BE2C (cell line): ENCODE measurements around the gene PPP1R12A.

Experiments used
- DNase-seq: peaks from one replicate; pipeline ENCODE4 v3.0.0-alpha.2; 2020
- H3K27me3 ChIP-seq: fragments of 250-450 bp; sonication (Bioruptor Pico); 2 replicates; pipeline ENCODE4 v1.5.1; 2020; ENCODE audit warnings: mild to moderate bottlenecking
- H3K36me3 ChIP-seq: fragments of 250-450 bp; sonication (Bioruptor Pico); 2 replicates; pipeline ENCODE4 v1.5.1; 2020; ENCODE audit warnings: mild to moderate bottlenecking
- H3K4me1 ChIP-seq: fragments of 250-450 bp; sonication (Bioruptor Pico); 2 replicates; pipeline ENCODE4 v1.5.1; 2020
- H3K4me3 ChIP-seq: 2 replicates; pipeline ENCODE4 v1.5.1; 2011; ENCODE audit warnings: low read depth, low read length
- H3K9me3 ChIP-seq: fragments of 250-450 bp; sonication (Bioruptor Pico); 2 replicates; pipeline ENCODE4 v1.5.1; 2020
- CTCF ChIP-seq: IDR thresholded peaks from 2 replicates; pipeline ENCODE4 v1.5.1; 2012; ENCODE audit warnings: mild to moderate bottlenecking, low read depth, low read length

PPP1R12A gene

GRCh38 chr12:79939728-79940310 lies 4.9 kb upstream of the PPP1R12A start:
- no peak for TF ChIP-seq CTCF
- H3K36me3 ChIP-seq, result no peaks in the 10 kb centered on the region
- no peak overlapping the region for H3K4me3 ChIP-seq
- peaks cover 6% of the 10 kb centered on the region; the same call in 1 of the 2 replicates for H3K27me3 ChIP-seq
- DNase-seq, result no peak
- no peaks in the 10 kb centered on the region; the same call in 1 of the 2 replicates for H3K4me1 ChIP-seq
- no peaks in the 10 kb centered on the region for H3K9me3 ChIP-seq

- Histone ChIP-seq H3K4me3 (no peak overlapping the region), H3K4me1 (no peaks in the 10 kb centered on the region; the same call in 1 of the 2 replicates), H3K9me3 (no peaks in the 10 kb centered on the region), H3K36me3 (no peaks in the 10 kb centered on the region), H3K27me3 (no peaks in the 10 kb centered on the region)
- no peak for TF ChIP-seq CTCF
- DNase-seq, result no peak
Observed at GRCh38 chr12:79938843-79939242, 3.9 kb upstream of the PPP1R12A start.

GRCh38 chr12:79936670-79937069 lies 1.8 kb upstream of the PPP1R12A start:
- H3K36me3 ChIP-seq, result no peaks in the 10 kb centered on the region
- H3K4me3 ChIP-seq, result no peak overlapping the region
- no peaks in the 10 kb centered on the region for H3K4me1 ChIP-seq
- H3K27me3 ChIP-seq, result no peaks in the 10 kb centered on the region
- DNase-seq, result no peak
- H3K9me3 ChIP-seq, result no peaks in the 10 kb centered on the region
- no peak for TF ChIP-seq CTCF

GRCh38 chr12:79935624-79936345 lies 888 bp upstream of the PPP1R12A start:
- TF ChIP-seq CTCF, result no peak
- peak overlapping the region; percentile 97 for H3K4me3 ChIP-seq
- H3K36me3 ChIP-seq, result no peaks in the 10 kb centered on the region
- H3K4me1 ChIP-seq, result no peaks in the 10 kb centered on the region
- H3K27me3 ChIP-seq, result no peaks in the 10 kb centered on the region
- DNase-seq, result no peak
- H3K9me3 ChIP-seq, result no peaks in the 10 kb centered on the region

GRCh38 chr12:79934281-79935020 lies 446 bp downstream of the PPP1R12A start:
- Histone ChIP-seq H3K4me3 (peak overlapping the region; percentile 97), H3K27me3 (no peaks in the 10 kb centered on the region), H3K36me3 (no peaks in the 10 kb centered on the region), H3K9me3 (no peaks in the 10 kb centered on the region), H3K4me1 (no peaks in the 10 kb centered on the region)
- peak; percentile 50 for DNase-seq
- no peak for TF ChIP-seq CTCF
